SU-DHL-6 (cell line): Measurements from ENCODE around the gene EPO.

Source experiments
- CTCF ChIP-seq: fragments of 200-600 bp; sonication (generic); IDR thresholded peaks from one replicate; pipeline ENCODE4 v1.5.1; 2017; ENCODE audit warnings: antibody characterized with exemption, mild to moderate bottlenecking, low read length, moderate library complexity; ENCODE audit not compliant: insufficient read depth, poor library complexity, severe bottlenecking
- EZH2phosphoT487 ChIP-seq: fragments of 200-600 bp; sonication (generic), shearing (Covaris generic); conservative IDR thresholded peaks from 2 replicates; pipeline ENCODE4 v1.6.1; 2018; ENCODE audit warnings: mild to moderate bottlenecking, antibody characterized with exemption, low read length, moderate library complexity, mixed read lengths

- TF ChIP-seq CTCF: no peak
- no peak for TF ChIP-seq EZH2phosphoT487
Measured at GRCh38 chr7:100711369-100711768, 8.9 kb upstream of the EPO start.
